Hematopoietic multipotent progenitor cell treated with erythropoietin and hydrocortisone succinate and interleukin-3 and kit ligand, for 6 days (in vitro differentiated cells): ENCODE measurements around the gene VAV2.

Source experiments
- DNase-seq: peaks from one replicate; pipeline ENCODE4 v3.0.0-alpha.2; 2015

The VAV2 gene

DNA sequence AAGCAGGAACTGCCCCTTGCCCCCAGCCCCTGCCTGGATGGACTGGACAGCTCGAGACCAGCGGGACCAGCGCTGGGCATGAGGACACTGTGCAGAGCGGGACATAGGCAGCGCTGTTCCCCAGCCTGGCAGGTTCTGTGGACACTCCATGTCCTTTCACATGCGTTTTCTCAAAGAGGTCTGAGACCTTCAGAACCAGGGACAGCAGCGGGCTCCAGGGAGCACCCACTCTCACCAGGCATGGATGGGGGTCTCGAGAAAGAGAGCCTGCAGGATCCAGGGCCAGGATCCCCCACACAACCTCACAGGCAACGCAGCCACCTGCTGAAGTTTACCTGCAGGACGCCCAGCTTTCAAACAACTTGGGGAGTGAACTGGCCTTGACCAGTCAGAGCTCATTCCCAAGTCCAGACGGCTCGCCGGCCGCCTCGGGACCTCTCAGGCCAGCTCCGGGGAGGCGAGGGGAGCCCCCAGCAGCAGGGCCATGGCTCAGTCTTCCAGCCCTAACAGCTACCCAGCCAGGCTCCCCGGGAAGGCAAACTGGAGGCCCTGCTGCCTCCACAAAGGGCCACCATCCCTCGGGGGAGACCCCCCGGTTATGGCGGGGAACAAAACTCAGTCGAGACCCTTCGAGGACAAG lies 181.4 kb downstream of the VAV2 start:
- no peak for DNase-seq

DNA sequence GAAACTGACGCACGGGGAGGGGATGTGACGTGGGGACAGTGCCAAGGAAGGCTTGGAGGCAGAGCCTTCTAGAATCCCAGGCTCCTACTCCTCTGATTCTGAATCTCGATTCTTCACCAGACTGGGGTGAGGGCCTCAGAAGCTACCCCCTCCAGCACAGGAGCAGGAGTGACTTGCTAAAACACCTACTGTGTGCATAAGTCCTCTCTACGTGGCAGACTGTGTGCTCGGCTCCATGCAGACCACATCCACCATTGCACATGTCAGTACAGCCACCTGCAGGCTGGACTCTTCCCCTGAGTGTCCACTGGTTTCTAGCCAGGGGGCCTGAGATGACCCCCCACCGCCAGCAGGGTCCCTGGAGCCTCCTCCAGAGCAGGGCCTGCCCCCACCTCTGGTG lies 182.8 kb downstream of the VAV2 start:
- DNase-seq: no peak

DNA sequence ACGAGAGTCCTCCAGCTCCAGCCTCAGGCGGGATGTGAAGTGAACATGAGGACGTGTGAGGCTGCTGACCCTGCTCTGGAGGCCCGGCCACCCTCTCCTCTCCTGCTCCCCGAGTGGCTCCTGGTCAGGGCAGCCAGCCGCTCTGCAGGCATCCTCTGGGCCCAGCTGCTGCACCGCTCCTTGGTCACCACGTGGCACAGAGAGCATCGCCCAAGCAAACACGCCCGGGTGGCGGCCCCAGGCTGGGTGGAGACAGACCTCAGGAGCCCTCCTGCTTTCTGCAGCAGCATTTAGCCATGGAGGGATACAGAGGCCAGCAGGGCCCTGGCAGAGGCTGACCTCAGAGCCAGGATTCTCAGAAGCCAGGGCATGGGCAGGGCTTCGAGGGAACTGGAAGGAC lies 184.3 kb downstream of the VAV2 start:
- no peak for DNase-seq

DNA sequence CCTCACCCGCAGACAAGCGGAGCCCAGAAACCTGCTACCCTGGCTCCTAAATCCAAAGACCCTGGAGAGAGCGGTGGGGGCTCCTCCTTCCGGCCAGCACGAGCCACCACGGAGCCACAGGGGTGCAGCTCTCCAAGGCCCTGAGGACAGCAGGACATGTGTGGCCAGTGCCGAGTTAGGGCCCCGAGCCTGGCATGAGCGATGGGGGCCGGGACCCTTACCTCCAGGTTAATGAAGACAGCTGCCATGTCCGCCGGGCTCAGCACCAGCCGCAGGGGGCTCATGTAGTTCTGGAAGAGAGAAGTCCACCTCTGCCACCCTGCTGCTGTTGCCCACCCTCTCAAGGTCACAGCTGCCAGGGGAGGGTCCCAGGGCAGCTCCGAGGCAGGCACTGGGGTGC lies 185.1 kb downstream of the VAV2 start:
- no peak for DNase-seq

DNA sequence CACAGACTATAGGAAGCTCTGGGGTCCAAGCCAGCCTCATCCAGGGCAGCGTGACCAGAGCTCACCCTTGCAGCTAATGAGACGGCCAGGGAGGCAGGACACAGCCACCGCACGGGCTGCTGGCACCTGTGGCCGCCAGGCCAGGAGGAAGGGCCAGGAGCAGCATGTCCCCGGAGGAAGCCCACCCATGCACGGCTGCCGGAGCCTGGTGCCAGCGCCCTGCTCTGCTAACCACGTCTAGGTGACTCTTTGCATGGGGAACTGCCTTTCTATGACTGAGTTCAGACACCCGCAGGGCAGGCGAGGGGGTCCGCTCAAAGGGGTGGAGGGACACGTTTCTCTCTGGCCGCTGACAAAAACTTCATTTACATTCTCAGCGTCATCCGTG lies 185.5 kb downstream of the VAV2 start:
- DNase-seq: no peak

DNA sequence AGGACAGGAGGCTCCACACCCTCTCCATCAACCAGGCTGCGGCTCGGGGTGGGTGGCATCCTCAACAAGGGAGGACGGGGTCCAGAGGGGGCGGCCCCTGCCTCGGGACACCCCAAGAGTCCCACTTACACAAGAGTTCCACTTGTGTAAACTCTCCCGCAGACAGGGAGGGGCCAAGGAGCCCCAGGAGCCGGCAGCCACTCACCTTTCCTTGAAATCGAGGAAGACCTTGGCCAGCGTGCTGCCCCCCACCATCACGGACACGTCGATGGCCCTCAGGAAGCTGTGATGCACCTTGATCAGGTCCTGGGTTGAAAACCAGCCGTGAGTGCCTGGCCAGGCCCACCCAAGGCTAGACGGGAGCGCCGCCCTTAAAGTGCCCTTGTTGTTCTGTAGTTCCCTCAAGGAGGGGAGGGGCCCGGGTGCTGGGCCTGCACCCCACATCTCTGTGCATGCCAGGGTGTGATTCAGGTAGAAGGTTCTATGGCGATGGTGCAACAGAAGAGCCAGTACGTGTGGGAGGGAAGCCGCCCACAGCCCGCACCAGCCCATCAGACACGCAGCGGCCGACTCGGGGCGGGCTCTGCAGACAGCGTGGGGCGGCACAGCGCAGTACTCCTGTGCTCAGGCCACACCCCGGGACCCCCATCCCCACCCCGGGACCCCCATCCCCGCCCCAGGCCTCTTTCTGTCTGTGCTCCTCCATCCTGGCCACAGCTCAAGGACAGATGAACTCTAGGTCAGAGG lies 186.1 kb downstream of the VAV2 start:
- no peak for DNase-seq

DNA sequence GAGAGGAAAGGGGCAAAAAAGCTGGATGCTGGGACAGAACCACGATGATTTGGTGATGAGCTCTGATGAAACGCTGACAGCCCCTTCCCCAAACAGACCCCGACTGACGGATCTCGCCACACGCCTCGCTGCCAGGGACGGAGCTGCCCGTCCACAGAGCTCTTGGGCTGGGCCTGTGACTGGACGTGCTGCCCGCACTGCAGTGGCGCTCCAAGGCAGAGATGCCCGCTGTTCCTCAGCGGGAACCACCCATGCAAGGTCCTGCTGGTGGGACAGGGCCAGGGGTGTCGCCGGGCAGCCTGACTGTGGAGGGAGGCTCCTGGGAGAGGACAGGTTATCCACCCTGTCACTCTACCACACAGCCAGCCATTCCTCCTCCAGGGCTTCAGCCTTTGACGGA lies 187.9 kb downstream of the VAV2 start:
- DNase-seq: no peak

DNA sequence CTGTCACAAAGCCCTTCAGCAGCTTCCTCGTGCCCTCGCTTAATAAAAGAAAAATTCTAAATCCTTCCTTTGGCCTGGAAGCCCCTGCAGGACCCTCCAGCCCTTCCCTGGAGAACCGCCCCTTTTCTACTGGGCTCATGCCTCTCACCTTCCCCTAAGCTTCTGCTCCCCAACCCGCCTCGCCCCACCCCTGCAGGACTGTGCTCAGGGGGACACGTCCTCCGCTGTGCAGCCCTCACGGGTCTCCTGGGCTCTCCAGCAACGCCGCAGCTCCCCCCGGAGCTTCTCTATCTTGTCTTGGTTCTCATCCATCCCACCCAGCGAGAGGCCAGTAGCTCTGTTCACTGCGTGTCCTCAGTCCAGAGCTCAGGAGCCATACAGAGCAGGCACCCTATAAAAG lies 188.4 kb downstream of the VAV2 start:
- DNase-seq: no peak

DNA sequence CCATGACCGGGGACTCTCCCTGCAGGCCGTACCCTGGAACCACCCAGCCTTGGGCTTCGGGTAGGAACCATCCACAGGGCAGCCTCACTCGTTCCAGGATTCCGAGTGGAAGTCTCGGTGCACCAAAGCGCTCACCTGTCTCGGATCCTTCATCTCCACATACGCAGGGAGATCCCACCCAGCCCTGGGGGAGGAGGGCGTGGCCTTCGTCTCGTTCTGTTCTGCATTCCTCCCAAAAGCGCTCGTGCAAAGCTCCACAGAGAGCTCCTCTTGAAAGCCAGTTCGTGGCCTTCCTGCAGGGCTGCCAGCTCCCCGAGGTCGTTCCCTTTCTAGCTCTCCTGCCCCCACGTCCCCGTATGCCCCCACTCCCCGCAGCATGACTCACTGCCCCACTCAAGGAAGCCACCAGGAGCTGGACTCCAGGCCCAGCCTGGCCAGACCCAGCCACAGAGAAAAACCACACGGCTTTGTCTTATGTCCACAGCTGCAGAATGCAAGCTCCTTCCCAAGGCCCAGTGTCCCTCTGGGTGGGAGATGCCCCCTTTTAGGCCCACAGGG lies 189.0 kb downstream of the VAV2 start:
- no peak for DNase-seq

DNA sequence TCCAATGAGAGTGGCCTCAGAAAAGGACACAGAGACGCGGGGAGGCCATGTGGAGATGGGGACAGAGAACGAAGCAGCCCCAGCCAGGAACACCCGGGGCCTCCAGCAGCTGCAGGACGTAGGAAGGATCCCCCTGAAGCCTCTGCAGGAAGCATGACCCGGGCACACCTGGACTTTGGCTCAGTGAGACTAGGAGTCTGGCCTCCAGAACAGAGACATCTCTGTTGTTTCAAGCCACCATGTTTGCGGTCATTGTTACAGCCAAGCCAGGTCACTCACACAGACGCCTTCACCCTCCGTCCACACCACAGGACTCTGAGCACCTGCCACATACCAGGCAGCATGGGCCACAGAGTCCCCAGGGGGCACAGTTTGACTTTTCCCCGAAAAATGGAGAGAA lies 190.4 kb downstream of the VAV2 start:
- no peak for DNase-seq

DNA sequence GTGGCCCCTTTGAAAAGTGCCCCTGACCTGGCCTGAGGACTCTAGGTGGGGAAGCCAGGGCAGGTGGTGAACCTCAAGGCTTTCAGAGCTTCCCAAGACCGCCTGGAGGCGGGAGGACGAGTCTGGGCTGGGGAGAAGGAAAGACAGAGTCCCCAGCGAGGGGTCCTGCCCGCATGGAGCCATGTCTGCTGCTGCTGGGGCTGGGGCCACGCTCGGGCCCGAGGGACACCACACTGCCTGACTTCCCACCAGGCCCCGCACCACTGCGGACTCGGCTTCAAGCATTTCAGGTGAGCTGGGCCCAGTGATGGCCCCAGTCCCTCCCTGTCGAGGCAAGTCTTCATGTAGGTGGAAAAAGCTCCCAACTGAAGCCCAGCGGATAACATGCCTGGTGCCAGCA lies 191.9 kb downstream of the VAV2 start:
- no peak for DNase-seq

DNA sequence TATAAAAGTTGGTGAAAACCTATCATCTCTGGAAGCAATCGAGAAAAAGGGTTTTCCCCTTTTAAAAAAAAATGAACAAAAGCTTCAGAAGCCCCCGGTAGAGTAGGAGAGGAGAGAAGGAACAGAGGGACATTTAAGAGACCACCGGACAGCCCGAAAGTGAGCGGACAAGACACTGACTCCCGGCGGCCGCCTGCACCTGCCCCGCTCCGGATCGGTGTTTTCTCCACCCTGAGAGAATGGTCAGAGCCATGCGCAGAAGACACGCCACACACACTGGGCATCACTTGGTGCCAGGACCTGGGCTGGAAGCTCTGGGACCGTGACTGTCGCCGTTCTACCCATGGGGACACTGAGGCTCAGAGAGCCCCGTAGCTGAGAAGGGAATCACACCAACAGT lies 192.4 kb downstream of the VAV2 start:
- no peak for DNase-seq

DNA sequence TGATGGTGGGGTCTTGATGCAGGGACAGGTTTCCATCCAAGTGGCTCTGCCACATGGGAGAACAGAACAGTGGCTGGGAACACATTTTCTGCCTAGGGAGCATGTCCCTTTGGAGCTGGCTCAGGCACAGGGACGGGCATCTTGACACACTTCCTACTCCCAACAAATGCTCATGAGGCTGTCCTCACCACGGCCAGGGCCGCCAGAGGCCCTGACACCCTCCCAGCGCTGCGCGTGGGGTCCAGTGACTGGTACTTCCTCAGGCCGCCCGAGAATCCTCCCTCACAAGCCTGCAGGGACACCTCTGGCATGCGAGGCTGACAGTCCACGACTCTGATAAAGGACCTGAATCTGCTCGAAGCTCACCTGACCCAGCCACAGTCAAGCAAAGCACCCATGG lies 193.0 kb downstream of the VAV2 start:
- no peak for DNase-seq

DNA sequence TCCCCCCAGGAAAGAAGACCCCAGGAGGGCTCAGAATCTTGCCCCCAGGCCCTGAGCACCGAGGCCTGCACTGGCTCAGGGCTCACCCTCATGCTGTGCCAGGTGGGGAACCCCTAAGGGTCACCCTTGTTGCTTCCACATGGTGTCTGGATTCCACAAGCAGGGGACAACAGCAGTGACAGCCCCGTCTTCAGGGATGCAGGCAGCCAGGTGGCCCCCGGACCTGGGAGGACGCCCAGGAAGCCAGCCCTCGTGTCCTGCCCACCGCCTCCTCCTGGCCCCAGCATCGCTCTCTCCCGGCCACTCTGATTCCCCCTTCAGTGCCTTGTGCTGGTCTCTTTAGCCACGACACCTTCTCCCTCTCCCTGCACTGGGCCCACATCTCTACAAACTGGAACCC lies 194.0 kb downstream of the VAV2 start:
- DNase-seq: no peak

DNA sequence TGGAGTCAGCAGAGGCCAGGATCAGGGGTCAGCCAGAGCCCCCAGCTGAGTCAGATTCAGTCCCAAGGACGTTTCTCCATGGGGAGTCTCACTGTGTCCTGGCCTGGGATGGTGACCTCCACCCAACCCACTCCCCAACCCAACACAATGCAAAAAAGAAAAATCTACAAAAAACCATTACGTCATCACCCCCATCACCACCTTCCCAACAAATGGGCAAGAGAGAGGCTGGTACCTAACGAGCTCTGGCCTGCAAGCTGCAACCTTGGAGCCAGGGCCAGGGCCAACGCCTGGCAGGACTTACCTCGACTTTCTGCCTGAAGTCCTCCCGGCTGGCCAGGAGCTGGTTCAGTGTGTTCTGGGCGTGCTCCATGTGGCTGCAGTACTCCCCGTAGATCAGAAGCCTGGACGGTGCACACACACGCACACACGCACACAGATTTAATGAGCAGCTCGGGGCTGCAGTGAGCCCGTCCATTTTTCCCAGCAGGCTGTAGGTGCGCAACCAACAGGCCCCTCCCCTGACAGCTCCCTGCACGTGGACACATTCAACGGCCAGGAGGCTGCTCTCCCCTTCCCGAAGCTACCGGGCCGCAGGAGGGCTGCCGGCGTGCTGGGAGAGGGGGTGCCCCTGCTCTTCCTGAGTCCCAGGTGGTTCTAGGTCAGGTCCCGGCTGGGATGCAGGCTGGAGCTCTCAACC lies 194.6 kb downstream of the VAV2 start:
- DNase-seq: no peak

DNA sequence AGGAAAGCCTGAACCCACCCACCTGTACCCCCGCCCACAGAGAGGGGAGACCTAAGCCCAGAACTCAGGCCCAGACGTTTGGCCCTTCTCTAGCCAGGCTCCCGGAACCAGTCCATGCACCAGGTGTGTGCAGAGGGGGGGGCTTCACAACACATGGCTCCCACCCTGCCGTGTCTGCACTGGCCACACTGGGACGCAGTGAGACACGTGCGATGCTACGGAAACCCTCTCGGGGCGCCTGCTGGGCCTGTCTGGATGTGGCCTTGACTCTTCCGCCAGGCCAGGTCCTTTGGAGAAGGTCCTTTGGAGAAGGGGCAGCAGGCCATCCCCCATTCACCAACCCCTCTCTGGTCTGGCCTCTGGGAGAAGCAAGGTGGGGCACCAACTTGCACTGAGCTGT lies 195.6 kb downstream of the VAV2 start:
- no peak for DNase-seq

DNA sequence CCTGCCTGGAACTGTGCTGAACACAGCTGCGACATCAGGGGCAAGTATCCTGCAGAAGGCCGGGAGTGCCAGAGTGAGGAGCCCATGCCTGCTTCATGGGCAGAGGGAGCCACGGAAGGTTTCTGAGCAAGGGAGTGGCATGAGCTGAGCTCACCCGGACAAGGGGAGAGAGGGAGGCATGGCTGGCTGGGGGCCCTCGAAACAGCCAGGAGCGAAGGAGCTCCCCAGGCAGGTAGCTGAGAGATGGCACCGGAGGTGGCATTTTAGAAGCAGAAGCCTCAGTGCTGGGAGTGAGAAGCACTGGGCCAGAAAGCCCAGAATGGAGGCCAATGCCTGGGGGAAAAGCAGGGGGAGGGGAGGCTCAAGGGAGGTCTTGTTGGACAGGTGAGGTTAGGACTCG lies 197.1 kb downstream of the VAV2 start:
- no peak for DNase-seq

DNA sequence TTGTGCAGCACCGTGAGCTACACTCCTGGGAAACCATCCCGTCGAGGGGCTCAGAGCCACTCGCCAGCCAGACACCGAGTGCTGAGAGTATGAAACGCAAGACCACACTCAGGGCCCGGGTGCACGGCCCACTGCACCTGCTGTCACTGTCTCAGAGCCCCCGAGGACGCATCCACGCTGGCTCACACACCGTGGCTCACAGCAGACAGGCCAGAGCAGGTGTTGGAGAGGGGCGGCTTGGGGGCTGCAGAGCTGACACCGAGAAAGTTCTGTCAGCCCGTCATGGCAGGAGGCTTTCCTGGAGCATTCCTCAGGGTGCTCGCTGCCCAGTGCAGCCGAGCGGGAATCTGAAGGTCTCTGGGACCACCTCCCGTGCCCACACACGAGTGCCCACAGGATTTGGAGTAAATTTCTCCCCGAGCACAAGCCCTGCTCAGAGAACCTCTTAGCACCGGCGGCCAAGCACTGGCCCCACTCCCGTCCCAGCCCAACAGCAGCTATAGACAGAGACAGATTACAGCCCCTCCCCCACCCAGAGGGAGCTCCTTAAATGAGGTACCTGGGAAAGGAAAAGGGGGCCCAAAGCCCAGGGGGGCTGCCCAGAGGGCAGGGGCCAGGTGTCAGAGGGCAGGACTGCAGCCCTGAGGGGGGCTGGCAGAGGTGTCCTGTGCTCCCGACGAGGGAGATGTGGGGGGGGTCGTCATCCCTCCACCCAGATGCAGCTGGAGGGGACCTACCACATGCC lies 197.9 kb downstream of the VAV2 start:
- no peak for DNase-seq

DNA sequence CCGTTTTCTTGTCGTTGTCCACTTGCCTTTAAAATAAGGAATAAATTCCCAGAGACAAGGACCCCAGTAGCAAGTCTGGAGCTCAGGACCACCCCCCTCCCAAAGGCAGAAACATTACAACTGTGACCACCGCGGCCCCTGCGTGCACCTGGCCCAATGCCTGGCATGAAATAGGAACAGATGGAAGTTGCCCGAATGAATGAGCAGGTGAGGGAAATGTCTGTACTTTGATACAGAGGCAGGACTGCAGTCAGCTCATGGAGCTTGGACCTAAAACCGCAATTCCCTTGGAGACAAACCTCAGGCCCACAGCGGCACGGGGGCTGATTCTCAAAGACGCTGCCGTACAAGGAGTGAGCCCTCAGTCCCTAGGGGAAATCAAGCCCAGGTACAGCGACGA lies 198.7 kb downstream of the VAV2 start:
- no peak for DNase-seq

DNA sequence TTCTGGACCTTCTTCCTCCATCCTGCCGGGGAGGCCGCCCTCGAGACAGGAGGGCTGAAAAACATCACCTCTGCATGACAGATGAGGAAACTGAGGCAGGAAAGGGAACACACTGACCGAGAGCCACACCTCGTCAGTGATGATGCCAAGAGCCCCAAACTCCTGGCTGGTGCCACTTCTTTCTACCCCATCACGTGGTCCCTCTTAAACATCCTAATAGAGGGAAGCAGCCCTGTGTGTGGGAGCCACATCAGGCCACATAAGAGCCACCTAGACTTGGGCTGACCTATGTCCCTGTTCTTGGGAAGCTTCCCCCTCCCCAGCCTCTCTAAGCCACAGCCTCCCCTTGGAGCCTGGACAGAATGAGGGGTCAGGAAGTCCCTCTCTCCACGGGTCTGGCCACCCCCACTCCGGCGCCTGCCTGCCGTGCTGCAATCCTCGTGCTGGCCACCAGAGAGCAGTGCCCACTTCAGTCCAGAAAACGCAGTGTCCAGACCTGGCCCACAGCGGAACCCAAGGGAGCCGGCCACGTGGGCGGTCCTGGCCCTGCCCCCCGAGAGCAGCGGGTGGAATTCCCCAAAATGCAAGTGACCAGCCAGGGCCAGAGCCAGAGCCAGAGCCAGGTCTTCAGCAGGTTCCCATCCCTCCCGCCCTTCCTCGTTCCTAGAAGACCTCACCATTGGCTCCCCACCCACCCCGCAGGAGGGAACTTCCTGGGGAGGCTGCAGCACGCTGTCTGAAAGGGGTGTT lies 199.2 kb downstream of the VAV2 start:
- DNase-seq: peak; percentile 63

DNA sequence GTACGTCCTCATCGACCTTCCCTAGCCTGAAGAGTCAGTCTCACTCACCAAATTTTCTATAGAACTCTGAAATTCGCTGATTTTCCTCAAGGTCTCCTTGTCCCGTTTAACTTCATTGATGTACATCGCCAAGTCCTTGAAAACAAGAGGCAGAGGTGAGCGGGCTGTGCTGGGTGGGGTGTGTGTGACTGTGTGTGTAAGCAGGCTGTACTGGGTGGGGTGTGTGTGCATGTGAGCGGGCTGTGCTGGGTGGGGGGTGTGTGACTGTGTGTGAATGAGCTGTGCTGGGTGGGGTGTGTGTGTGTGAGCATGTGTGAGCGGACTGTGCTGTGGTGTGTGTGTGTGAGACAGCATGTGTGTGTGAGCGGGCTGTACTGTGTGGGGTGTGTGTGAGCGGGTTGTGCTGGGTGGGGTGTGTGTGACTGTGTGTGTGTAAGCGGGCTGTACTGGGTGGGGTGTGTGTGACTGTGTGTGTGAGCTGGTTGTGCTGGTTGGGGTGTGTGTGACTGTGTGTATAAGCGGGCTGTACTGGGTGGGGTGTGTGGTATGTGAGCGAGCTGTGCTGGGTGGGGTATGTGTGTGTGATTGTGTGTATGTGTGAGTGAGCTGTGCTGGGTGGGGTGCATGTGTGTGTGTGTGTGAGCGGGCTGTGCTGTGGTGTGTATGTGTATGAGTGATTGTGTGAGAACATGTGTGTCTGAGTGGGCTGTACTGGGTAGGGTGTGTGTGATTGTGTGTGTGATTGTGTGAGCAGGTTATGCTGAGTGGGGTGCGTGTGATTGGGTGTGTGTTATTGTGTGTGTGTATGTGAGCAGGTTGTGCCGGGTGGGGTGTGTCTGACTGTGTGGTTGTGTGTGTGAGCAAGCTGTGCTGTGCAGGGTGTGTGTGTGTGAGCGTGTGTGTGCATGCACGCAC lies 200.1 kb downstream of the VAV2 start:
- DNase-seq: no peak

DNA sequence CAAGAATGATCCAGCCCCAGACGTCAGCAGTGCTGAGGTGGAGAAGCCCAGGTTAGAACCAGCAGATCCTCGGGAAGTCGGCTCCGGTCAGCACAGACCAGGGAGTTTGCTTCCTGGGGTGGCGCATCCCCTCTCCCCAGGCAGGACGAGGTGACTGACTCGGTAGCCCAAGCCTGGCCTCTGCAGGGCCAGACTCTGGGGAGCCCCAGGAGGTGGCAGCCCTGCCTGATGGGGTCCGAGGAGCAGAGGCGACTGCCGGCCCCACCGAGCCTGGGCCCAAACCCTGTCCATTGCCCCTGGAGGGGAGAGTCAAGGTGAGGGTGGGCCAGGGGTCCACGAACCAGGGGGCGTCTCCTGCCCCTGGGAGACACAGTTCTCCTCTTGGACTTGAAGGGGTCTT lies 201.1 kb downstream of the VAV2 start:
- no peak for DNase-seq
